SK-N-SH treated with all-trans-retinoic acid at 6 μM for 48 hours (cell line): ENCODE measurements around the gene PWWP2A.

Experiments used
- ARNTL ChIP-seq: fragments of 450-650 bp; formaldehyde crosslinking; IDR thresholded peaks from 2 replicates; pipeline ENCODE4 v1.5.0; 2020; ENCODE audit warnings: low read depth, mild to moderate bottlenecking, moderate library complexity, borderline replicate concordance
- CREB5 ChIP-seq: fragments of 250-450 bp; sonication (Bioruptor Pico); IDR thresholded peaks from 2 replicates; pipeline ENCODE4 v1.5.1; 2020; ENCODE audit warnings: low read depth, mild to moderate bottlenecking, moderate library complexity
- ESRRG ChIP-seq: fragments of 250-450 bp; sonication (Bioruptor Pico); IDR thresholded peaks from 2 replicates; pipeline ENCODE4 v1.6.1; 2021; ENCODE audit warnings: mild to moderate bottlenecking
- GLIS3 ChIP-seq: fragments of 250-450 bp; sonication (Bioruptor Pico); IDR thresholded peaks from 2 replicates; pipeline ENCODE4 v1.5.0; 2020; ENCODE audit warnings: mild to moderate bottlenecking, moderate library complexity
- PATZ1 ChIP-seq: fragments of 250-450 bp; sonication (Bioruptor Pico); IDR thresholded peaks from 2 replicates; pipeline ENCODE4 v1.8.0; 2020; ENCODE audit warnings: mild to moderate bottlenecking, moderate library complexity, borderline replicate concordance
- RARB ChIP-seq: fragments of 250-450 bp; sonication (Bioruptor Pico); IDR thresholded peaks from 2 replicates; pipeline ENCODE4 v1.8.0; 2021; ENCODE audit warnings: mild to moderate bottlenecking, moderate library complexity
- SNAI2 ChIP-seq: fragments of 250-450 bp; sonication (Bioruptor Pico); IDR thresholded peaks from 2 replicates; pipeline ENCODE4 v1.5.0; 2020; ENCODE audit warnings: mild to moderate bottlenecking, moderate library complexity
- TSHZ2 ChIP-seq: fragments of 250-450 bp; sonication (Bioruptor Pico); IDR thresholded peaks from 2 replicates; pipeline ENCODE4 v1.5.0; 2020; ENCODE audit warnings: mild to moderate bottlenecking, moderate library complexity
- ZC3H10 ChIP-seq: fragments of 250-450 bp; sonication (Bioruptor Pico); IDR thresholded peaks from 2 replicates; pipeline ENCODE4 v1.5.1; 2021; ENCODE audit warnings: mild to moderate bottlenecking, moderate library complexity
- ZFP3 ChIP-seq: fragments of 250-450 bp; sonication (Bioruptor Pico); IDR thresholded peaks from 2 replicates; pipeline ENCODE4 v1.5.0; 2020; ENCODE audit warnings: mild to moderate bottlenecking, moderate library complexity
- ZFP30 ChIP-seq: fragments of 450-650 bp; formaldehyde crosslinking; IDR thresholded peaks from 2 replicates; pipeline ENCODE4 v1.5.0; 2022; ENCODE audit warnings: mild to moderate bottlenecking, moderate library complexity
- ZNF565 ChIP-seq: fragments of 450-650 bp; formaldehyde crosslinking; conservative IDR thresholded peaks from 2 replicates; pipeline ENCODE4 v1.5.0; 2020; ENCODE audit warnings: low read depth, mild to moderate bottlenecking, moderate library complexity
- ZNF8 ChIP-seq: fragments of 450-650 bp; formaldehyde crosslinking; IDR thresholded peaks from 2 replicates; pipeline ENCODE4 v1.5.0; 2020; ENCODE audit warnings: mild to moderate bottlenecking, moderate library complexity

GRCh38 chr5:160166069-160166972 lies 47.1 kb upstream of the PWWP2A start:
- no peak for TF ChIP-seq RARB (CRISPR knock-in tag)
- no peak for TF ChIP-seq ZC3H10 (CRISPR knock-in tag)
- TF ChIP-seq ZFP3, result no peak
- peak; percentile 86; the same call in 1 of the 2 replicates for TF ChIP-seq TSHZ2
- no peak for TF ChIP-seq ZNF8 (CRISPR knock-in tag)
- no peak for TF ChIP-seq CREB5 (CRISPR knock-in tag)
- no peak for TF ChIP-seq GLIS3
- no peak for TF ChIP-seq ESRRG (CRISPR knock-in tag)
- no peak for TF ChIP-seq PATZ1
- no peak for TF ChIP-seq ARNTL
- TF ChIP-seq SNAI2 (CRISPR knock-in tag), result no peak
- no peak for TF ChIP-seq ZFP30
- TF ChIP-seq ZNF565, result no peak
